ENCODE data around the gene SLC27A4. TPM values are rescaled to one million over a fixed set of nuclear protein-coding genes. Genes with fewer than 3 reads are reported as not detected.

The SLC27A4 gene
- total RNA-seq, 1 donor from 2014 or later, result 26.4 TPM

- Mint-ChIP-seq H3K4me1 (ENCODE audit: low read depth) (peaks cover 8% of the 10 kb centered on the region), H3K27me3 (no peaks in the 10 kb centered on the region), H3K9me3 (ENCODE audit: low read depth) (no peaks in the 10 kb centered on the region), H3K36me3 (ENCODE audit: insufficient read depth) (no peaks in the 10 kb centered on the region), H3K4me3 (ENCODE audit: low read depth) (peak overlapping the region; percentile 98), H3K27ac (peak overlapping the region; percentile 97)
- TF ChIP-seq, protein P1, sequence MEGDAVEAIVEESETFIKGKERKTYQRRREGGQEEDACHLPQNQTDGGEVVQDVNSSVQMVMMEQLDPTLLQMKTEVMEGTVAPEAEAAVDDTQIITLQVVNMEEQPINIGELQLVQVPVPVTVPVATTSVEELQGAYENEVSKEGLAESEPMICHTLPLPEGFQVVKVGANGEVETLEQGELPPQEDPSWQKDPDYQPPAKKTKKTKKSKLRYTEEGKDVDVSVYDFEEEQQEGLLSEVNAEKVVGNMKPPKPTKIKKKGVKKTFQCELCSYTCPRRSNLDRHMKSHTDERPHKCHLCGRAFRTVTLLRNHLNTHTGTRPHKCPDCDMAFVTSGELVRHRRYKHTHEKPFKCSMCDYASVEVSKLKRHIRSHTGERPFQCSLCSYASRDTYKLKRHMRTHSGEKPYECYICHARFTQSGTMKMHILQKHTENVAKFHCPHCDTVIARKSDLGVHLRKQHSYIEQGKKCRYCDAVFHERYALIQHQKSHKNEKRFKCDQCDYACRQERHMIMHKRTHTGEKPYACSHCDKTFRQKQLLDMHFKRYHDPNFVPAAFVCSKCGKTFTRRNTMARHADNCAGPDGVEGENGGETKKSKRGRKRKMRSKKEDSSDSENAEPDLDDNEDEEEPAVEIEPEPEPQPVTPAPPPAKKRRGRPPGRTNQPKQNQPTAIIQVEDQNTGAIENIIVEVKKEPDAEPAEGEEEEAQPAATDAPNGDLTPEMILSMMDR (IDR thresholded peaks at IDR 0.05; ENCODE audit: unreplicated experiment), result no peak
- no peak for DNase-seq (ENCODE audit: low spot score, unreplicated experiment)
Measured at GRCh38 chr9:128321879-128322403, 18.4 kb upstream of the SLC27A4 start.

GRCh38 chr9:128322404-128323211 is 17.7 kb upstream of the SLC27A4 start, which contains the start of the genes COQ4 and TRUB2:
COQ4 (plus strand) TSS chr9:128322839; CDS start chr9:128322859, 20 bp downstream.
TRUB2 (minus strand) TSS chr9:128322447; CDS start chr9:128322408, 39 bp downstream.
- TF ChIP-seq, protein P1 (IDR thresholded peaks at IDR 0.05; ENCODE audit: unreplicated experiment), result peak; percentile 8
- H3K27ac Mint-ChIP-seq, result peak within 1 kb of the TSS; percentile 97
- H3K4me3 Mint-ChIP-seq (ENCODE audit: low read depth), result peak within 1 kb of the TSS; percentile 98
- peak; percentile 78 for DNase-seq (ENCODE audit: low spot score, unreplicated experiment)
- H3K36me3 Mint-ChIP-seq (ENCODE audit: insufficient read depth), result no peaks in the 10 kb centered on the region
- no peaks in the 10 kb centered on the region for H3K27me3 Mint-ChIP-seq
- peaks cover 8% of the 10 kb centered on the region for H3K4me1 Mint-ChIP-seq (ENCODE audit: low read depth)
- no peaks in the 10 kb centered on the region for H3K9me3 Mint-ChIP-seq (ENCODE audit: low read depth)

DNA sequence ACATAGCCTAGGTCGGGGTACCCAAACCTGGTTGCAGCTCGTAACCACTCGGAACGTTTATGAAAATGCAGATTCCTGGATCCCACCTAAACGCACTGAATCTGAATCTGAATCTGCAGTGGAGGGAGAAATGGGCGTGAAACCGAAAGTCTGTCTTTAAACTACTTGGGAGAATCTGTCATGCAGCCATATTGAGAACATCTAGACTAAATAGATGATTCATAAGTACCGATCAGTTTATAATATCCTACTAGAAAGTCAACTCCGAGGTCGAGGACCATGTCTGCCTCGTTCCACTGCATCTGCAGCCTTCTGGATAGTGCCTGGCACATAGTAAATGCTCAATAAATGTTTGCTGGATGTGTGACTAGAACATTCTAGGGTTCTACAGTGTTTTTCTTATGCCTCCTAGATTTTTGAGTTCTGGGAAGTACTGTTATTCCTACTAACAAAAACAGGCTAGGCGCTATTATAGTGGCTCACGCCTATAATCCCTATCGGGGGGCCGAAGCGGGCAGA is 17.1 kb upstream of the SLC27A4 start:
- Mint-ChIP-seq H3K4me3 (ENCODE audit: low read depth) (peak overlapping the region; percentile 98), H3K4me1 (ENCODE audit: low read depth) (peaks cover 8% of the 10 kb centered on the region)

GRCh38 chr9:128323791-128324190 is 16.5 kb upstream of the SLC27A4 start:
- Mint-ChIP-seq H3K9me3 (ENCODE audit: low read depth) (no peaks in the 10 kb centered on the region), H3K27me3 (no peaks in the 10 kb centered on the region), H3K4me1 (ENCODE audit: low read depth) (peaks cover 8% of the 10 kb centered on the region), H3K27ac (peak overlapping the region; percentile 89), H3K4me3 (ENCODE audit: low read depth) (peak overlapping the region; percentile 98), H3K36me3 (ENCODE audit: insufficient read depth) (peaks cover 5% of the 10 kb centered on the region)
- no peak for DNase-seq (ENCODE audit: low spot score, unreplicated experiment)
- TF ChIP-seq, protein P1 (IDR thresholded peaks at IDR 0.05; ENCODE audit: unreplicated experiment), result no peak

More for the DNA sequence above, 17.1 kb upstream of the SLC27A4 start:
- Mint-ChIP-seq H3K36me3 (ENCODE audit: insufficient read depth) (peaks cover 3% of the 10 kb centered on the region), H3K9me3 (ENCODE audit: low read depth) (no peaks in the 10 kb centered on the region), H3K27me3 (no peaks in the 10 kb centered on the region), H3K27ac (peak overlapping the region; percentile 89)
- DNase-seq (ENCODE audit: low spot score, unreplicated experiment), result no peak
- TF ChIP-seq, protein P1 (IDR thresholded peaks at IDR 0.05; ENCODE audit: unreplicated experiment), result no peak

DNA sequence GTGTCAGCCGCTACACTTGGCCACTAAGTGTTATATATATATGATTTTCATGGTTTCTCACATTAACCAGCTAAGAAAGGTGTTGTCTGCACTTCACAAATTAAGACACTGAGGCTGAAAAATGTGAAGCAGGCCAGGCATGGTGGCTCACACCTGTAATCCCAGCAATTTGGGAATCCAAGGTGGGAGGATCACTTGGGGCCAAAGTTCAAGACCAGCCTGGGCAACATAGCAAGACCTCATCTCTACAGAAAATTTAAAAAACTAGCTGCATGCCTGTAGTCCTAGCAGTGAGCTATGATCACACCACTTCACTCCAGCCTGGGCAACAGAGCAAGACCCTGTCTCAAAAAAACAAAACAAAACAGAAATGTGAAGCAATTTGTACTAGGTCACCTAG is 15.9 kb upstream of the SLC27A4 start:
- peak overlapping the region; percentile 40 for H3K4me3 Mint-ChIP-seq (ENCODE audit: low read depth)
- TF ChIP-seq, protein P1 (IDR thresholded peaks at IDR 0.05; ENCODE audit: unreplicated experiment), result no peak
- H3K27me3 Mint-ChIP-seq, result no peaks in the 10 kb centered on the region
- peaks cover 8% of the 10 kb centered on the region for H3K4me1 Mint-ChIP-seq (ENCODE audit: low read depth)
- DNase-seq (ENCODE audit: low spot score, unreplicated experiment), result no peak
- no peak overlapping the region for H3K27ac Mint-ChIP-seq
- no peaks in the 10 kb centered on the region for H3K9me3 Mint-ChIP-seq (ENCODE audit: low read depth)
- peaks cover 5% of the 10 kb centered on the region for H3K36me3 Mint-ChIP-seq (ENCODE audit: insufficient read depth)
